HCT116 (cell line): ENCODE measurements around the gene HDGF. TPM values are rescaled to one million over a fixed set of nuclear protein-coding genes. Genes with fewer than 3 reads are reported as not detected.

ENCODE experiments used
- ATAC-seq: fragments of 200-7000 bp; cut with Tn5 transposase; 2 replicates; pipeline ENCODE4 v1.9.1; 2020; ENCODE audit warnings: mild to moderate bottlenecking, moderate library complexity
- BruUV-seq: library from RNA; stranded (reverse); fragments of 400-500 nt; replicated peaks from 2 replicates; lab custom pipeline; 2021; lab: Mats Ljungman, UMichigan
- CTCF ChIA-PET: fragments of 300-600 bp; sonication (Branson Sonifier 250); formaldehyde crosslinking; loops from one replicate; lab custom pipeline; 2021; ENCODE audit warnings: antibody characterized with exemption; lab: Charles Lee
- POLR2A ChIA-PET: fragments of 300-600, 350-600 bp; sonication (Branson Sonifier 250); formaldehyde crosslinking; loops from one replicate; lab custom pipeline; 2021; ENCODE audit warnings: antibody characterized with exemption; lab: Charles Lee
- RAD21 ChIA-PET, 2 experiments: fragments of 300-600 bp; sonication (Branson Sonifier 250); formaldehyde crosslinking; loops; one replicate each; lab custom pipeline; 2023; ENCODE audit warnings: low total read pairs in 2 of 2; ENCODE audit not compliant: uncharacterized antibody in 2 of 2, unreplicated experiment in 2 of 2, low non-redundant PET in 1 of 2; lab: Charles Lee
- DNase-seq: peaks from one replicate; pipeline ENCODE4 v3.0.0-alpha.2; 2010; ENCODE audit warnings: low read depth, low spot score
- H2AFZ ChIP-seq: fragments of 200-600 bp; shearing (Covaris generic), sonication (generic); 2 replicates; pipeline ENCODE4 v1.6.1; 2017; ENCODE audit warnings: low read depth, mixed run types, mixed read lengths, antibody characterized with exemption, low read length; ENCODE audit not compliant: poor library complexity, severe bottlenecking
- H3K27ac ChIP-seq: 2 replicates; pipeline ENCODE4 v1.5.1; 2012; ENCODE audit warnings: low read depth, low read length
- H3K27me3 ChIP-seq: fragments of 200-600 bp; sonication (generic); 2 replicates; pipeline ENCODE4 v1.6.1; 2016; ENCODE audit warnings: mixed run types, low read length, mixed read lengths; ENCODE audit not compliant: insufficient read depth
- H3K36me3 ChIP-seq, 2 experiments: fragments of 200-500 bp in 1 of 2; fragments of 200-600 bp in 1 of 2; sonication (Bioruptor generic) in 1 of 2; sonication (generic) in 1 of 2; 2 replicates each; pipeline versions ENCODE4 v1.5.1 to v1.6.1; 2014 to 2016; ENCODE audit warnings: low read length in 2 of 2, inconsistent platforms in 1 of 2, mixed read lengths in 1 of 2, mixed run types in 1 of 2; ENCODE audit not compliant: insufficient read depth in 2 of 2, control insufficient read depth in 1 of 2
- H3K4me1 ChIP-seq, 2 experiments: fragments of 200-600 bp in 1 of 2; sonication (generic) in 1 of 2; 2 replicates each; pipeline versions ENCODE4 v1.5.1 to v1.6.1; 2012 to 2017; ENCODE audit warnings: low read length in 2 of 2, inconsistent platforms in 1 of 2, mild to moderate bottlenecking in 1 of 2, mixed read lengths in 1 of 2, mixed run types in 1 of 2, moderate library complexity in 1 of 2; ENCODE audit not compliant: insufficient read depth in 2 of 2, control insufficient read depth in 1 of 2
- H3K4me2 ChIP-seq: fragments of 200-600 bp; sonication (generic); 2 replicates; pipeline ENCODE4 v1.6.1; 2017; ENCODE audit warnings: mixed run types, low read length, mixed read lengths
- H3K4me3 ChIP-seq, 2 experiments: fragments of 200-600 bp in 1 of 2; sonication (generic) in 1 of 2; replicated peaks in 1 of 2; 2 replicates each; pipeline ENCODE4 v1.5.1; 2011 to 2016; ENCODE audit warnings: low read length in 2 of 2, control low read depth in 1 of 2, low read depth in 1 of 2, mild to moderate bottlenecking in 1 of 2, mixed read lengths in 1 of 2, mixed run types in 1 of 2
- H3K79me2 ChIP-seq: fragments of 200-600 bp; sonication (generic); 2 replicates; pipeline ENCODE4 v1.6.1; 2017; ENCODE audit warnings: mild to moderate bottlenecking, mixed run types, low read length, moderate library complexity, mixed read lengths; ENCODE audit not compliant: insufficient read depth
- H3K9ac ChIP-seq: fragments of 200-600 bp; sonication (generic); 2 replicates; pipeline ENCODE4 v1.6.1; 2016; ENCODE audit warnings: low read length, mixed read lengths
- H3K9me2 ChIP-seq: fragments of 200-600 bp; sonication (generic), shearing (Covaris generic); 2 replicates; pipeline ENCODE4 v1.6.1; 2017; ENCODE audit warnings: mixed run types, mild to moderate bottlenecking, moderate library complexity; ENCODE audit not compliant: insufficient read depth
- H3K9me3 ChIP-seq, 2 experiments: fragments of 200-500 bp in 1 of 2; fragments of 200-600 bp in 1 of 2; sonication (Bioruptor generic) in 1 of 2; sonication (generic) in 1 of 2; 2 replicates each; pipeline ENCODE4 v1.6.1; 2014 to 2017; ENCODE audit warnings: low read length in 2 of 2, mixed read lengths in 2 of 2, inconsistent platforms in 1 of 2, low read depth in 1 of 2, mild to moderate bottlenecking in 1 of 2, mixed run types in 1 of 2, moderate library complexity in 1 of 2; ENCODE audit not compliant: control insufficient read depth in 1 of 2, insufficient read depth in 1 of 2
- H4K20me1 ChIP-seq: fragments of 200-600 bp; sonication (generic), shearing (Covaris generic); 2 replicates; pipeline ENCODE4 v1.6.1; 2017; ENCODE audit warnings: mixed run types, mild to moderate bottlenecking, moderate library complexity; ENCODE audit not compliant: insufficient read depth
- ATF3 ChIP-seq: IDR thresholded peaks from 2 replicates; pipeline ENCODE4 v1.6.1; 2012
- CEBPB ChIP-seq: IDR thresholded peaks from 2 replicates; pipeline ENCODE4 v1.6.1; 2012; ENCODE audit warnings: low read depth
- CTCF ChIP-seq, 3 experiments: fragments of 200-600 bp in 1 of 3; sonication (generic) in 1 of 3; IDR thresholded peaks in 2 of 3; conservative IDR thresholded peaks in 1 of 3; 2 replicates each; pipeline ENCODE4 v1.5.1; 2012 to 2017; ENCODE audit warnings: low read depth in 2 of 3, low read length in 2 of 3, antibody characterized with exemption in 1 of 3, borderline replicate concordance in 1 of 3, control low read depth in 1 of 3, mild to moderate bottlenecking in 1 of 3, mixed read lengths in 1 of 3, mixed run types in 1 of 3, moderate library complexity in 1 of 3; ENCODE audit not compliant: insufficient read depth in 1 of 3
- FOSL1 ChIP-seq: IDR thresholded peaks from 2 replicates; pipeline ENCODE4 v1.6.1; 2012; ENCODE audit warnings: low read depth
- JUND ChIP-seq: IDR thresholded peaks from 2 replicates; pipeline ENCODE4 v1.6.1; 2012
- ZBTB33 ChIP-seq: IDR thresholded peaks from 2 replicates; pipeline ENCODE4 v1.6.1; 2011; ENCODE audit warnings: mild to moderate bottlenecking, low read length, moderate library complexity; ENCODE audit not compliant: insufficient replicate concordance; ENCODE audit errors: extremely low read depth
- intact Hi-C: fragments of 100-400 bp; cut with micrococcal nuclease; formaldehyde crosslinking; loops from 2 replicates; pipeline ENCODE4 v1.10.0; 2022
- total RNA-seq: library from RNA; stranded (reverse); gene quantifications from one replicate; pipeline ENCODE4 v1.2.1, GENCODE V29; 2021; ENCODE audit not compliant: unreplicated experiment
- TF ChIP-seq, protein P1 (sequence below): IDR thresholded peaks from 2 replicates; pipeline ENCODE4 v1.6.1; 2012

HDGF gene
- total RNA-seq, 1 experiment from 2014 or later, result 304 TPM

DNA sequence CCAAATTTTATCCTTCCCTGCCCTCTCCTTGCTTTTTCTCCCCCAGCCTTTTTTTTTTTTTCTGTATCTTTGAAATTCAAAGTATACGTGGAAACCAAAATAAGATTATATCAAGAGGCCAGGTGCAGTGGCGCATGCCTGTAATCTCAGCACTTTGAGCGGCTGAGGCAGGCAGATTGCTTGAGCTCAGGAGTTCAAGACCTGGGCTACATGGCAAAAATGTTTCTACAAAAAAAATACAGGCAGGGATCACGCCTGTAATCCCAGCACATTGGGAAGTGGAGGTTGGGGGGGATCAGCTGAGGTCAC is 9.3 kb upstream of the HDGF start:
- no TSS peak for BruUV-seq
- no peak overlapping the region for H2AFZ ChIP-seq
- no peak overlapping the region for H3K4me3 ChIP-seq
- no peaks in the 10 kb centered on the region for H3K36me3 ChIP-seq
- H4K20me1 ChIP-seq, result no peaks in the 10 kb centered on the region
- intact Hi-C loops, result no loop called here
- H3K79me2 ChIP-seq, result no peaks in the 10 kb centered on the region
- no peak for TF ChIP-seq CTCF (IDR thresholded peaks at IDR 0.05 in 2 of 3, conservative IDR thresholded peaks at IDR 0.05 in 1 of 3; ENCODE audit: borderline replicate concordance in 1 of 3, insufficient read depth in 1 of 3, low read depth in 2 of 3, low read length in 2 of 3)
- no peak for TF ChIP-seq JUND
- TF ChIP-seq CEBPB, result no peak
- TF ChIP-seq ATF3, result no peak
- TF ChIP-seq FOSL1, result no peak
- TF ChIP-seq, protein P1, sequence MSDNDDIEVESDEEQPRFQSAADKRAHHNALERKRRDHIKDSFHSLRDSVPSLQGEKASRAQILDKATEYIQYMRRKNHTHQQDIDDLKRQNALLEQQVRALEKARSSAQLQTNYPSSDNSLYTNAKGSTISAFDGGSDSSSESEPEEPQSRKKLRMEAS, result no peak
- no peak for TF ChIP-seq ZBTB33
- TF ChIP-seq, all 23 proteins: peak for 0
- CTCF ChIA-PET, result interaction anchor here (1.2 kb wide), 1 partner anchor 72 kb away, joined by 3 read pairs; no protein-coding TSS in a partner anchor
- H3K9ac ChIP-seq, result no peak overlapping the region
- no peaks in the 10 kb centered on the region for H3K9me3 ChIP-seq
- RAD21 ChIA-PET, result no interaction called here
- ATAC-seq (no peak), DNase-seq (no peak)
- H3K4me1 ChIP-seq, result peaks cover 4 to 10% of the 10 kb centered on the region in 2 experiments
- POLR2A ChIA-PET, result no interaction called here
- no peak overlapping the region for H3K27ac ChIP-seq
- no peaks in the 10 kb centered on the region for H3K27me3 ChIP-seq
- no peaks in the 10 kb centered on the region for H3K9me2 ChIP-seq
- H3K4me2 ChIP-seq, result no peak overlapping the region
